ENCODE results near the gene ANKUB1.

Gene ANKUB1

DNA sequence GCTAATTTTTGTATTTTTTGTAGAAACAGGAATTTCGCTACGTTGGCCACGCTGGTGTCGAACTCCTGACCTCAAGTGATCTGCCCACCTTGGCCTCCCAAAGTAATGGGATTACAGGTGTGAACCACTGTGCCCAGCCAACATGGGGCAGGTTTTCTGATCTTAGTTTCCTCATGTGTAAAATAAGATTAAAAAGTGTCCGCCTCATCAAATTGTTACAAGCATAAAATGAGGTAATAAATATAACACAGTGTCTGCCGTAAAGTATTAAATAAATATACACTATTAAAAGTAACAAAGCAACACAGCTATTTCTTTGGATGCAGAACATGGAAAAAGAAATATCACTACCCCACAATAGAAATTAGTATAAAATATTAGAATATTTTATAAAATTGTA lies 23.6 kb downstream of the ANKUB1 start:
- Histone ChIP-seq H3K4me3 (ENCODE audit: insufficient read depth, low read length, poor library complexity, severe bottlenecking) (no peak overlapping the region), H4K20me1 (ENCODE audit: low read depth, low read length) (no peaks in the 10 kb centered on the region), H3K36me3 (ENCODE audit: low read length) (no peaks in the 10 kb centered on the region), H3K4me2 (ENCODE audit: low read depth, low read length, poor library complexity, severe bottlenecking) (no peak overlapping the region), H2AFZ (ENCODE audit: low read depth, low read length, severe bottlenecking) (no peak overlapping the region), H3K79me2 (ENCODE audit: insufficient read depth, low read length) (no peaks in the 10 kb centered on the region), H3K9me3 (ENCODE audit: insufficient read depth, low read length) (no peaks in the 10 kb centered on the region), H3K9ac (ENCODE audit: low read length) (no peak overlapping the region), H3F3A (ENCODE audit: insufficient read depth) (no peaks in the 10 kb centered on the region), H3K9me2 (replicated peaks; ENCODE audit: insufficient read depth, low read length) (no peaks in the 10 kb centered on the region), H3K27ac (ENCODE audit: low read depth, low read length) (no peak overlapping the region), H3K27me3 (ENCODE audit: low read length) (no peaks in the 10 kb centered on the region)
- TF ChIP-seq EZH2phosphoT487 (conservative IDR thresholded peaks at IDR 0.05; ENCODE audit: low read length): no peak
- TF ChIP-seq, protein P1, sequence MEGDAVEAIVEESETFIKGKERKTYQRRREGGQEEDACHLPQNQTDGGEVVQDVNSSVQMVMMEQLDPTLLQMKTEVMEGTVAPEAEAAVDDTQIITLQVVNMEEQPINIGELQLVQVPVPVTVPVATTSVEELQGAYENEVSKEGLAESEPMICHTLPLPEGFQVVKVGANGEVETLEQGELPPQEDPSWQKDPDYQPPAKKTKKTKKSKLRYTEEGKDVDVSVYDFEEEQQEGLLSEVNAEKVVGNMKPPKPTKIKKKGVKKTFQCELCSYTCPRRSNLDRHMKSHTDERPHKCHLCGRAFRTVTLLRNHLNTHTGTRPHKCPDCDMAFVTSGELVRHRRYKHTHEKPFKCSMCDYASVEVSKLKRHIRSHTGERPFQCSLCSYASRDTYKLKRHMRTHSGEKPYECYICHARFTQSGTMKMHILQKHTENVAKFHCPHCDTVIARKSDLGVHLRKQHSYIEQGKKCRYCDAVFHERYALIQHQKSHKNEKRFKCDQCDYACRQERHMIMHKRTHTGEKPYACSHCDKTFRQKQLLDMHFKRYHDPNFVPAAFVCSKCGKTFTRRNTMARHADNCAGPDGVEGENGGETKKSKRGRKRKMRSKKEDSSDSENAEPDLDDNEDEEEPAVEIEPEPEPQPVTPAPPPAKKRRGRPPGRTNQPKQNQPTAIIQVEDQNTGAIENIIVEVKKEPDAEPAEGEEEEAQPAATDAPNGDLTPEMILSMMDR (IDR thresholded peaks at IDR 0.05; ENCODE audit: insufficient read depth, low read length, poor library complexity, severe bottlenecking): no peak

GRCh38 chr3:149767720-149768119 lies 24.6 kb downstream of the ANKUB1 start:
- Histone ChIP-seq H3K9ac (ENCODE audit: low read length) (no peak overlapping the region), H3F3A (ENCODE audit: insufficient read depth) (no peaks in the 10 kb centered on the region), H3K36me3 (ENCODE audit: low read length) (no peaks in the 10 kb centered on the region), H3K79me2 (ENCODE audit: insufficient read depth, low read length) (no peaks in the 10 kb centered on the region), H3K4me2 (ENCODE audit: low read depth, low read length, poor library complexity, severe bottlenecking) (no peak overlapping the region), H3K9me3 (ENCODE audit: insufficient read depth, low read length) (no peaks in the 10 kb centered on the region), H2AFZ (ENCODE audit: low read depth, low read length, severe bottlenecking) (no peak overlapping the region), H3K9me2 (replicated peaks; ENCODE audit: insufficient read depth, low read length) (no peaks in the 10 kb centered on the region), H4K20me1 (ENCODE audit: low read depth, low read length) (no peaks in the 10 kb centered on the region), H3K27me3 (ENCODE audit: low read length) (no peaks in the 10 kb centered on the region), H3K27ac (ENCODE audit: low read depth, low read length) (no peak overlapping the region), H3K4me3 (ENCODE audit: insufficient read depth, low read length, poor library complexity, severe bottlenecking) (no peak overlapping the region)
- TF ChIP-seq, protein P1 (IDR thresholded peaks at IDR 0.05; ENCODE audit: insufficient read depth, low read length, poor library complexity, severe bottlenecking): no peak
- TF ChIP-seq EZH2phosphoT487 (conservative IDR thresholded peaks at IDR 0.05; ENCODE audit: low read length): no peak

DNA sequence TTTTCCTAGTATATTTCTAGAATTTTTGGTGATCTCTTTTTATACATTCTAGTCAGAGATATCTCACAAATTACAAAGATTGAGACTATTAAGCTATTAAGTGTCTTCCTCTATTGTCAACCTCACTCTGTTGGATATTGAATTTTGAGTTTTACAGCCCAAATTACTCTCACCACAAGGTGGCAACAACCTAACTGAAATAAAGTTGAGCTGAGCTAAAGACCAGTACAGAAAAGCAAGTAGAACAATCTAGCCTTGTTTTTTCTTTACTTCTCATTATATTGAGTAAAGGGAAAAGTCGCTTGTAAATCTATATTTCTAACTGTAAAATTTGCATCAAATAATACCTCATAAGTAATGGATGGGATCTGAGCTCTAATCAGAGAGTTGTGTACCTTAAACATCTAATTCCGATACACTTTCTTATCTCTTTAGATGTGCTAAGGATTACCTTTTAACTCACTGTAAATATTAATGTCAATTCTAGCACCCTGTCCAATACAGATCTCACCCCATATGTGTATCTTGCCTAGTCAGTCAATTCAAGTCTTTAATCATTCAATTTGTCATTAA lies 26.5 kb downstream of the ANKUB1 start:
- TF ChIP-seq EZH2phosphoT487 (conservative IDR thresholded peaks at IDR 0.05; ENCODE audit: low read length): no peak
- TF ChIP-seq, protein P1 (IDR thresholded peaks at IDR 0.05; ENCODE audit: insufficient read depth, low read length, poor library complexity, severe bottlenecking): peak; percentile 49
- Histone ChIP-seq H2AFZ (ENCODE audit: low read depth, low read length, severe bottlenecking) (no peak overlapping the region), H4K20me1 (ENCODE audit: low read depth, low read length) (no peaks in the 10 kb centered on the region), H3K9me3 (ENCODE audit: insufficient read depth, low read length) (no peaks in the 10 kb centered on the region), H3F3A (ENCODE audit: insufficient read depth) (no peaks in the 10 kb centered on the region), H3K36me3 (ENCODE audit: low read length) (no peaks in the 10 kb centered on the region), H3K4me3 (ENCODE audit: insufficient read depth, low read length, poor library complexity, severe bottlenecking) (no peak overlapping the region), H3K27ac (ENCODE audit: low read depth, low read length) (no peak overlapping the region), H3K4me2 (ENCODE audit: low read depth, low read length, poor library complexity, severe bottlenecking) (no peak overlapping the region), H3K79me2 (ENCODE audit: insufficient read depth, low read length) (no peaks in the 10 kb centered on the region), H3K9ac (ENCODE audit: low read length) (no peak overlapping the region), H3K9me2 (replicated peaks; ENCODE audit: insufficient read depth, low read length) (no peaks in the 10 kb centered on the region), H3K27me3 (ENCODE audit: low read length) (no peaks in the 10 kb centered on the region)
